Fibroblast of peridontal ligament (primary cell): ENCODE data around the gene CALHM1.
"Not testable (repeated sequence)": the region's sequence is repeated elsewhere in the genome, so short reads cannot be mapped to it uniquely, and the experiment has no call there.

Experiments used
- DNase-seq: peaks from one replicate; pipeline ENCODE4 v3.0.0-alpha.2; 2010; ENCODE audit errors: extremely low read depth

CALHM1 gene

GRCh38 chr10:103486635-103487409, 28.1 kb upstream of the CALHM1 start:
- not testable (repeated sequence) for DNase-seq

GRCh38 chr10:103481974-103482531, 23.4 kb upstream of the CALHM1 start:
- DNase-seq = peak; percentile 83

DNA sequence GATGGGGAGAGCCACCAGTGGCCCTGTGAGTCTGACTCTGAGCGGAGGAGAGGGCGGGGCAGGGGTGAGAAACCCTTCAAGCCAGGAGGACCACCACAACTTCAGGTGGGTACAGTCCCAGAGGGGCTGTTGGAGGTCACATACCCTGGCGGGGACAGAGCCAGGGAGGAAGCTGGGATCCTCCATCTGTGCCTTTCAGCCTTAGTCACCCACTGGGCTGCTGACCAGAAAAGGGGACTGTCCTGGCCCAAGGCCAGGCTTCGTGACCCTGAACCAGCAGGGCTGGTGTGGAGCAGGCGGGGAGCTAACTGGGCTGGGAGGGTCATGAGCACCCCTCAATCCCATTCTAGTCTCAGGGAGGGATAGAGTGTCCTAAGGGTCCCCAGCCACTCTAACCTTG, 21.8 kb upstream of the CALHM1 start:
- DNase-seq = no peak

- no peak for DNase-seq
Measured at GRCh38 chr10:103479135-103479534, 20.4 kb upstream of the CALHM1 start, which contains the start of gene CALHM3. TSS of gene CALHM3 (minus strand) at chr10:103479240. CDS start at chr10:103479032, 208 bp downstream.

DNA sequence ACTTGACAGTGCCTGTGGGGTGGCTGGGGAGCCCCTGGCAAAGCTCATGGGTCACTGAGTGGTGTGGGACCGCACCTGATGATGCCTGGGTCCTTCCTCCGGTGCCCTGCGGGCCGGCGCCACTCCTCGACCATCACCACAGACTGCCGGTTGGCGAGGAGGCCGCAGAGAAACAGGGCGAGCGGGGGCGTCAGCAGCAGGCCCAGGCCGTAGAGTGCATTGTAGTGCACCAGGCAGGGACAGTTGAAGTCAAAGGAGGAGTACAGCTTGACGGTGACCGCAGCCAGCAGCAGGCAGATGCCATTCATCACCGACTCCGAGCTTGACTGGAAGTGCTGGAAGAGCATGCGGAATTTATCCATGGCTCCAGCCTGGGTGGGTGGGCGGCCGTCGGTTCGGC, 20.0 kb upstream of the CALHM1 start:
- DNase-seq = no peak

- no peak for DNase-seq
Measured at GRCh38 chr10:103476046-103476768, 17.5 kb upstream of the CALHM1 start.

- no peak for DNase-seq
Measured at GRCh38 chr10:103475437-103475836, 16.7 kb upstream of the CALHM1 start.

- DNase-seq = no peak
Measured at GRCh38 chr10:103474077-103474476, 15.4 kb upstream of the CALHM1 start.

- DNase-seq = no peak
Measured at GRCh38 chr10:103473261-103473671, 14.6 kb upstream of the CALHM1 start.

- DNase-seq = no peak
Measured at GRCh38 chr10:103472005-103472404, 13.3 kb upstream of the CALHM1 start.

DNA sequence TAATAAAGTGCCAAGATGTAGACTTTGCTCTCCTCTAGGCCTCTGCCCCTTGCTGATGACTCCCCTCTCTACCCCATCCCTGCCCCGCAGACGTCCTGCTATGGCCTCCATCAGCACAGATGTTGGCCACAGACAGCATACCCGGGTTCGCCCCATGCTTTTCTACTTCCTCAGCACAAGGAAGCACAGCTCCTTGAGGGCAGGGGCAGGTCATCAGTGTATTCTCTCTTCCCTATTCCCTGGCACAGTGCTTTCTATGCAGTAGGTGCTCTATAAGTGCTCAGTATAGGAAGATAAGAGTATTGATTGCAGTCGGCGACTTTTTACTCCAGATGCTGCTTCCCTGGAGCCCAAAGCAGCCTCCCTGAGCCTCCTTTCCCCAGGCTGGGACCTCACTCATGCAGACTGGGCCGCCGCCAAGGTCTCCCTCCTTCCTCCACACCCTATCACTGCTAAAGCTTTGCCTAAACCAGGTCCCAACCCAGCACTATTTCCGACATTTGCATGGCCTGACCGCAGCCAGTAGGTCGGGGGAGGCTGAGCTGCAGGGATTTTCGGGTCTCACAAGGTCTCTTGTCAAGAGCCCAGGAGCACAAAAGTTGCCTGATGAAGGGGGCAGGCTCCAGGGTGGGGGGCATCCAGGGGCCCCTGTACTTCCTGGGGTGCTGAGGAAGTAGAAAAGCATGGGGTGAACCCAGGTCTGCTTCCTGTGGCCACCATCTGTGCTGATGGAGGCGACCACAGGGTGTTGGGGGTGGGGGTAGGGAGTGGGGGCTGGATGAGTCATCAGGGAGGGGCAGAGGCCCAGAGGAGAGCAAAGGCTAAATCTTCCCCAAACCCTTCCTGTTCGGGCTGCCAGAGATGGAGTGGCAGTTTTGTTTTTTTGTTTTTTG, 12.3 kb upstream of the CALHM1 start:
- DNase-seq = no peak

DNA sequence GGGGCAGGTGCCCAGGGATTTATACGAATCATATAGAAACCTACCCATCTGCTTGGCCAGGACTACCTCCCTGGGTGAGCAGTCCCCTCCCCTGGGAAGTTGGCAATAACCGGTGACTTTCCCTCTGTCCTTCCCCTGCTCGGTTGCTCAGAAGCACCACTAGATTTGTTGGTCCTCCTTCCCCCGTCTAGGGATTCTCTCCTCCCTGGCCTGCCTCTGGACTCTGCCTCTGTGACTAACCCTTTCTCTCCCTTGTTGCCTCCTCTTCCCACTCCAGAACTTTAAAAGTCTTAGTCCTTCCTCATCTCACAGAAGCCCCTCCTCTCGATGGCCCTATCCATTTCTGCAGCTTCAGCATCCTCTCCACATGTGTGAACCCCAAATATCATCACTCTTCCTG, 10.5 kb upstream of the CALHM1 start:
- no peak for DNase-seq

DNA sequence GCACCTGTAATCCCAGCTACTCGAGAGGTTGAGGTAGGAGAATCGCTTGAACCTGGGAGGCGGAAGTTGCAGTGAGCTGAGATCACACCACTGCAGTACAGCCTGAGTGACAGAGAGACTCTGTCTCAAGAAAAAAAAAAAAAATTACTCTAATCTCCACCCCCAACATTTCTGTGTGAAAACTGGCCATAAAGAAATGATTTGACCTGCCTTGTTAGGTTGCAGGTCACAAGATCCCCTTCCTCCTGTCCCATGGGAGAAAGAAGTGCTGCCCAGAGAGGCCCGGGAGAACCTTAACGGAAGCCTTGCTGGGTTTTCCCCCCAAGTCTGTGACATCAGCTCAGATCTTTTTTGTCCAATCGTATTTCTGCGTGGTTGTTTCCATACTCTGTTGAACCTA, 8.7 kb upstream of the CALHM1 start:
- no peak for DNase-seq

DNA sequence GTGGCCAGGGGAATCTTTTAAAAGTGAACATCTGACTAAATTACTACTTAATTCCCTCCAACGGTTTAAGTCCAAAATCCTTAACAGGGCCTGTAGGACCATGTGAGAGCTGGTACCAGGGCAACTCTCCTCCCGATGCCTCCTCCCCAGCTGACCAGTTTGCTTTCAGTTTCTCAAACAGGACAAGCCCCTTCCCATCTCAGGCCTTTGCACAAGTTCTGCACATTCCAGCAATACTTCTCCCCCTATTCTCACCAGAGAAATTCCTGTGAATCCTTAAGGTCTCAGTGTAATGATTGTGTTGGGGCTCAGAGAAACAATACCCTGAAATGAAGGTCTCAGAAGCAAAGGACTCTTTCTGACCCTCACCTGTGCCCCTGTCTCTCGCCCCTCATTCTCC, 8.0 kb upstream of the CALHM1 start:
- DNase-seq = peak; percentile 25

- DNase-seq = no peak
Measured at GRCh38 chr10:103465411-103466179, 6.9 kb upstream of the CALHM1 start.

- DNase-seq = no peak
Measured at GRCh38 chr10:103463499-103463898, 4.8 kb upstream of the CALHM1 start.

GRCh38 chr10:103459615-103460014, 915 bp upstream of the CALHM1 start:
- no peak for DNase-seq

- no peak for DNase-seq
Measured at GRCh38 chr10:103457896-103458583, 660 bp downstream of the CALHM1 start.

GRCh38 chr10:103457176-103457712, 1.5 kb downstream of the CALHM1 start:
- no peak for DNase-seq

- DNase-seq = no peak
Measured at GRCh38 chr10:103456074-103456660, 2.5 kb downstream of the CALHM1 start.
